ENCODE results near the gene PHLDA2. TPM values are rescaled to one million over a fixed set of nuclear protein-coding genes. Genes with fewer than 3 reads are reported as not detected.

PHLDA2 gene
- total and polyA plus RNA-seq, 7 donors = 1.7 to 37.9 (median 35.4) TPM; not detected in 3

GRCh38 chr11:2931420-2931746 lies 2.2 kb upstream of the PHLDA2 start:
- no peak for TF ChIP-seq POLR2AphosphoS5 (IDR thresholded peaks at IDR 0.05)
- TF ChIP-seq EP300 (IDR thresholded peaks at IDR 0.05) = no peak
- no peak for TF ChIP-seq POLR2A (IDR thresholded peaks at IDR 0.05)
- 47 to 79% methylated on average over 4 of the region's 4 CpGs for WGBS, 2 donors
- Histone ChIP-seq H3K27ac (no peak overlapping the region), H3K9me3 (no peaks in the 10 kb centered on the region), H3K4me3 (no peak overlapping the region), H3K27me3 (peaks cover 15 to 49% (median 35%) of the 10 kb centered on the region in 3 donors), H3K4me1 (peaks cover 0 to 31% (median 27%) of the 10 kb centered on the region in 4 donors), H3K36me3 (no peaks in the 10 kb centered on the region)
- peak; percentile 60 for DNase-seq
- intact Hi-C loops (cut with DNase I) = no loop called here

GRCh38 chr11:2930704-2931419 lies 1.6 kb upstream of the PHLDA2 start:
- no peaks in the 10 kb centered on the region for H3K9me3 ChIP-seq
- H3K27me3 ChIP-seq = peaks cover 15 to 51% (median 36%) of the 10 kb centered on the region in 3 donors
- intact Hi-C loops (cut with DNase I) = no loop called here
- peaks cover 0 to 31% (median 27%) of the 10 kb centered on the region in 4 donors for H3K4me1 ChIP-seq
- WGBS, 2 donors = 24 to 46% methylated on average over 21 of the region's 21 CpGs
- DNase-seq = peak; percentile 71
- peak overlapping the region in 2 of 4 donors; percentile 28 to 42 for H3K27ac ChIP-seq
- TF ChIP-seq CTCF (IDR thresholded peaks at IDR 0.05) (peak in 3 of 4 experiments; percentile 10 to 56 (median 37)), POLR2AphosphoS5 (IDR thresholded peaks at IDR 0.05) (no peak)
- peak overlapping the region in 3 of 4 donors; percentile 44 to 53 (median 47) for H3K4me3 ChIP-seq
- no peaks in the 10 kb centered on the region for H3K36me3 ChIP-seq

GRCh38 chr11:2929950-2930703 lies 907 bp upstream of the PHLDA2 start:
- Histone ChIP-seq H3K27ac (peak overlapping the region; percentile 5 to 57 (median 35)), H3K9me3 (no peaks in the 10 kb centered on the region), H3K27me3 (peaks cover 15 to 53% (median 36%) of the 10 kb centered on the region in 3 donors), H3K4me3 (peak overlapping the region in 3 of 4 donors; percentile 44 to 53 (median 47)), H3K36me3 (no peaks in the 10 kb centered on the region), H3K4me1 (peaks cover 0 to 31% (median 27%) of the 10 kb centered on the region in 4 donors)
- intact Hi-C loops (cut with DNase I) = no loop called here
- 1 to 5% methylated on average over 47 of the region's 47 CpGs for WGBS, 2 donors
- peak; percentile 70 for DNase-seq
- no peak for TF ChIP-seq POLR2AphosphoS5 (IDR thresholded peaks at IDR 0.05)
- peak in 2 of 4 experiments; percentile 33 to 44 for TF ChIP-seq CTCF (IDR thresholded peaks at IDR 0.05)

GRCh38 chr11:2929531-2929949 lies 320 bp upstream of the PHLDA2 start:
- peaks cover 0 to 31% (median 27%) of the 10 kb centered on the region in 4 donors for H3K4me1 ChIP-seq
- 1 to 2% methylated on average over 48 of the region's 48 CpGs for WGBS, 2 donors
- DNase-seq = peak; percentile 72
- intact Hi-C loops (cut with DNase I) = no loop called here
- no peaks in the 10 kb centered on the region for H3K36me3 ChIP-seq
- TF ChIP-seq EP300 (IDR thresholded peaks at IDR 0.05) (no peak), POLR2A (IDR thresholded peaks at IDR 0.05) (no peak), CTCF (IDR thresholded peaks at IDR 0.05) (no peak), POLR2AphosphoS5 (IDR thresholded peaks at IDR 0.05) (no peak)
- H3K27me3 ChIP-seq = peaks cover 15 to 55% (median 36%) of the 10 kb centered on the region in 3 donors
- peak overlapping the region in 3 of 4 donors; percentile 44 to 53 (median 47) for H3K4me3 ChIP-seq
- H3K27ac ChIP-seq = peak overlapping the region; percentile 5 to 57 (median 35)
- H3K9me3 ChIP-seq = no peaks in the 10 kb centered on the region
